PC-9 (cell line): ENCODE results near the gene SNRNP70. TPM values are rescaled to one million over a fixed set of nuclear protein-coding genes. Genes with fewer than 3 reads are reported as not detected.

Experiments used
- BruUV-seq: library from RNA; stranded (reverse); fragments of 400-500 nt; replicated peaks from 2 replicates; lab custom pipeline; 2021; lab: Mats Ljungman, UMichigan
- CTCF ChIA-PET: fragments of 300-600 bp; sonication (Branson Sonifier 250); formaldehyde crosslinking; loops from one replicate; lab custom pipeline; 2022; ENCODE audit warnings: antibody characterized with exemption; lab: Charles Lee
- POLR2A ChIA-PET: fragments of 300-600 bp; sonication (Branson Sonifier 250); formaldehyde crosslinking; loops from one replicate; lab custom pipeline; 2022; ENCODE audit warnings: antibody characterized with exemption; ENCODE audit not compliant: unreplicated experiment; lab: Charles Lee
- DNase-seq, 2 experiments: peaks; one replicate each; pipeline versions ENCODE4 v3.0.0 to v3.0.0-alpha.2; 2015 to 2022; ENCODE audit warnings: mixed read lengths in 1 of 2
- H2AFZ ChIP-seq: fragments of 200-600 bp; sonication (generic); 2 replicates; pipeline ENCODE4 v1.8.1; 2017; ENCODE audit warnings: antibody characterized with exemption
- H3F3A ChIP-seq: fragments of 200-600 bp; sonication (generic); 2 replicates; pipeline ENCODE4 v1.8.1; 2017; ENCODE audit warnings: antibody characterized with exemption, mild to moderate bottlenecking, low read depth; ENCODE audit not compliant: insufficient read depth
- H3K27ac ChIP-seq: fragments of 200-600 bp; sonication (generic); 2 replicates; pipeline ENCODE4 v1.6.1; 2016; ENCODE audit warnings: mixed run types
- H3K27me3 ChIP-seq: fragments of 200-600 bp; sonication (generic); 2 replicates; pipeline ENCODE4 v1.6.1; 2016; ENCODE audit warnings: low read depth, mixed run types; ENCODE audit not compliant: insufficient read depth
- H3K36me3 ChIP-seq: fragments of 200-600 bp; sonication (generic); 2 replicates; pipeline ENCODE4 v1.6.1; 2016; ENCODE audit warnings: low read depth, mixed run types
- H3K4me1 ChIP-seq: fragments of 200-600 bp; sonication (generic); replicated peaks from 2 replicates; pipeline ENCODE4 v1.6.1; 2016; ENCODE audit warnings: mixed run types; ENCODE audit not compliant: insufficient read depth
- H3K4me2 ChIP-seq: fragments of 200-600 bp; sonication (generic); 2 replicates; pipeline ENCODE4 v1.6.1; 2017; ENCODE audit warnings: mixed run types
- H3K4me3 ChIP-seq: fragments of 200-600 bp; sonication (generic); 2 replicates; pipeline ENCODE4 v1.6.1; 2016; ENCODE audit warnings: mixed run types
- H3K79me2 ChIP-seq: fragments of 200-600 bp; sonication (generic); 2 replicates; pipeline ENCODE4 v1.6.1; 2017; ENCODE audit warnings: low read depth, mixed run types
- H3K9me2 ChIP-seq: fragments of 200-600 bp; sonication (generic); 2 replicates; pipeline ENCODE4 v1.8.1; 2017; ENCODE audit warnings: mild to moderate bottlenecking; ENCODE audit not compliant: insufficient read depth
- H3K9me3 ChIP-seq: fragments of 200-600 bp; sonication (generic); 2 replicates; pipeline ENCODE4 v1.8.1; 2016; ENCODE audit warnings: low read depth; ENCODE audit not compliant: insufficient read depth
- H4K20me1 ChIP-seq: fragments of 200-600 bp; sonication (generic); 2 replicates; pipeline ENCODE4 v1.8.1; 2017; ENCODE audit not compliant: insufficient read depth
- CTCF ChIP-seq: fragments of 200-600 bp; sonication (generic); conservative IDR thresholded peaks from 2 replicates; pipeline ENCODE4 v1.6.1; 2017; ENCODE audit warnings: mixed run types, antibody characterized with exemption, mild to moderate bottlenecking, moderate library complexity
- EZH2 ChIP-seq: fragments of 200-600 bp; sonication (generic); IDR thresholded peaks from 2 replicates; pipeline ENCODE4 v1.8.0; 2017; ENCODE audit warnings: antibody characterized with exemption, low read depth
- intact Hi-C: fragments of 100-400 bp; cut with micrococcal nuclease; formaldehyde crosslinking; loops from one replicate; pipeline ENCODE4 v1.10.0; 2022; ENCODE audit not compliant: unreplicated experiment
- total RNA-seq: library from RNA; stranded (reverse); gene quantifications from 2 replicates; pipeline ENCODE4 v1.2.3, GENCODE V29; 2021

Gene SNRNP70
- total RNA-seq, 1 experiment from 2014 or later, result 199 TPM

- intact Hi-C loops, result no loop called here
- CTCF ChIA-PET, result no interaction called here
- TF ChIP-seq EZH2, result no peak
- TF ChIP-seq CTCF, result no peak
These were observed 45.1 kb downstream of the SNRNP70 start for GRCh38 chr19:49130325-49130724.

GRCh38 chr19:49132974-49133609 is 47.8 kb downstream of the SNRNP70 start:
- no peaks in the 10 kb centered on the region for H3K36me3 ChIP-seq
- no peak overlapping the region for H3K27ac ChIP-seq
- DNase-seq, result peak in 1 of 2 experiments; percentile 11
- BruUV-seq, result no TSS peak
- CTCF ChIA-PET, result no interaction called here
- H3K9me2 ChIP-seq, result no peaks in the 10 kb centered on the region
- H3K4me3 ChIP-seq, result no peak overlapping the region
- no peak overlapping the region for H3K4me2 ChIP-seq
- intact Hi-C loops, result no loop called here
- TF ChIP-seq CTCF, result no peak
- TF ChIP-seq EZH2, result no peak
- H2AFZ ChIP-seq, result no peak overlapping the region
- no peaks in the 10 kb centered on the region; the same call in 1 of the 2 replicates for H3F3A ChIP-seq
- no peaks in the 10 kb centered on the region for H3K79me2 ChIP-seq
- H3K4me1 ChIP-seq, result peaks cover 4% of the 10 kb centered on the region; the same call in 1 of the 2 replicates
- H4K20me1 ChIP-seq, result no peaks in the 10 kb centered on the region
- no peaks in the 10 kb centered on the region for H3K9me3 ChIP-seq
- POLR2A ChIA-PET, result no interaction called here
- no peaks in the 10 kb centered on the region for H3K27me3 ChIP-seq

More at GRCh38 chr19:49130325-49130724, 45.1 kb downstream of the SNRNP70 start:
- DNase-seq, result no peak
- Histone ChIP-seq H3K4me2 (no peak overlapping the region), H3K4me3 (no peak overlapping the region), H3K4me1 (peaks cover 12% of the 10 kb centered on the region), H3K27ac (no peak overlapping the region), H3F3A (peaks cover 11% of the 10 kb centered on the region; the same call in 1 of the 2 replicates), H3K27me3 (no peaks in the 10 kb centered on the region), H3K79me2 (no peaks in the 10 kb centered on the region), H2AFZ (no peak overlapping the region), H3K9me3 (no peaks in the 10 kb centered on the region), H4K20me1 (no peaks in the 10 kb centered on the region), H3K36me3 (no peaks in the 10 kb centered on the region), H3K9me2 (no peaks in the 10 kb centered on the region)
- POLR2A ChIA-PET, result no interaction called here
- BruUV-seq, result no TSS peak

DNA sequence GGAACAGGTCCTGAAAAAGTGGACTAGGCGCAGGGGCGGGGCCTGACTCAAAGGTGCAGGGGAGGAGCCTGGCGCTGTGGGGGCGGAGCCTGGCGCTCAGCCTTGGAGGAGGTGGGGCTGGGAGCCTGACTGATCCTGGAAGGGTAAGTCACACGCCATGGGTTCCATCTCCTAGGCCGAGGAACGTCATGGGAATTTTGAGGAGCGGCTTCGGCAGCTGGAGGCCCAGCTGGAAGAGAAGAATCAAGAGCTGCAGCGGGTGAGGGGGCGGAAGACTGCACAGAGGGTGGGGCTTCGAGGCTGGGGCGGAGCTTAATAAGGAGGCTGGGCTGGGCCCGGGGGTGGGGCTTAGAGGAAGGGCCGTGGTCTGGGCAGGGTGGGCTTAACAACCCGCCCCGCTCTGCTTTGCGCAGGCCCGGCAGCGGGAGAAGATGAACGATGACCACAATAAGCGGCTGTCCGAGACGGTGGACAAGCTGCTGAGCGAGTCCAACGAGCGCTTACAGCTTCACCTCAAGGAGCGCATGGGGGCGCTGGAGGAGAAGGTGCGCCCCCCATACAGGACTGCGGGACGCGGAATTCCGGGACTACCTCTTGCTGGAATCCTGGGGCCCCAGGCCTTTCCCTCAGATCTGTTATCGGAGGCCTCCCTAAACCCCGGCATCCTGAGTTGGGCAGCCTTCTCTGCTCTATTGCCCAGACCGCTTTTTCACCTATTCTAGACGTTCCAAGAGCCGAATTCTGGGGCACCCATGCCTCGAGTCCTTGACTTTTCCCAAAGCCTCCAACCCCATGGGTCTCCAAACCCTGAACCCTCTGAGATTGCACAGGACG is 48.6 kb downstream of the SNRNP70 start:
- Histone ChIP-seq H3K4me2 (no peak overlapping the region), H3K9me2 (no peaks in the 10 kb centered on the region), H3K27me3 (no peaks in the 10 kb centered on the region), H2AFZ (no peak overlapping the region), H3K4me3 (no peak overlapping the region), H3K36me3 (no peaks in the 10 kb centered on the region), H3K9me3 (no peaks in the 10 kb centered on the region), H3K27ac (no peak overlapping the region), H3F3A (peaks cover 3% of the 10 kb centered on the region; the same call in 1 of the 2 replicates), H3K4me1 (peaks cover under 1% of the 10 kb centered on the region; the same call in 1 of the 2 replicates), H4K20me1 (no peaks in the 10 kb centered on the region), H3K79me2 (no peaks in the 10 kb centered on the region)
- POLR2A ChIA-PET, result no interaction called here
- no TSS peak for BruUV-seq
- DNase-seq, result peak in 1 of 2 experiments; percentile 33
- CTCF ChIA-PET, result no interaction called here
- intact Hi-C loops, result no loop called here
- TF ChIP-seq EZH2, result no peak
- no peak for TF ChIP-seq CTCF
